Measurements from ENCODE around the gene C4orf51.

C4orf51 gene

DNA sequence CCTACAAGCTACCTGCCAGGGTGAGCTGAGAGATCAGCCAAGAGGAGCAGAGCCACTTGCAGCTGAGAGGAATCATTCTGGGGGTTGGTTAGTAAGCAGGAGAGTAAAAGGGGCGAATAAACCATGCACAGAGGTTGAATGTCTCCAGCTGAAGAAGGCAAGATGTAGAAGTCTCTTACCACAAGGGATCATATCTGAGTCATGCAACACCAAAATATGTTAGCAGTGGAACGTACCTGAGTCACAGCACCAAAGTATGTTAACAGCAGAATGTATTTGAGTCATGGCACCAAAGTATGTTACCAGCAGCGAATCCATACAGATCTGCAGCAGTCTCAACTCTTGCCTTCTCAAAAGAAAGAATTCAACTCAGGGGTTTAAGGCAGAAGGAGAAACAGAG lies 29.9 kb downstream of the C4orf51 start:
- DNase-seq (ENCODE audit: low spot score) = peak; percentile 82

DNA sequence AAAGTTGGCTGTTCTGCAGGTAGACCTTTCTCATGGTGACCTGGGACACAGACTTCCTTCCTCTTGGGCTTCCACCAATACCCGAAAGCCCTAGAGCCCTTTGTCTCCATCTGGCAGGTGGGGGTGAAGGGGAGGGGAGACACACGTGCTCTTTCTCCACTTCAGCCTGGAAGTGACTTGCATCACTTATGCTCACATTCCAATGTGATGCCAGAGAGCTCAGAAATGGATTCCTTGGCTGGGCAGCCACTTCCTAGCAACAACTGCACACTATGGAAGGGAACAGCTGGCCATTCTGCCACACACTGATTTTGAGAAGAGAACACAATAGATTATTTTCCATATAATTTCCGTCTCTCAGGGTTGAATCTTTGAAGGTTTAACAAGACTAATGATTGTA lies 36.3 kb downstream of the C4orf51 start:
- DNase-seq (ENCODE audit: low spot score) = no peak

GRCh38 chr4:145716661-145717200 lies 36.8 kb downstream of the C4orf51 start:
- no peak for DNase-seq (ENCODE audit: low spot score)

- no peak for DNase-seq (ENCODE audit: low spot score)
Observed at GRCh38 chr4:145719752-145720624, 40.0 kb downstream of the C4orf51 start.

- DNase-seq (ENCODE audit: low spot score) = no peak
Observed at GRCh38 chr4:145720656-145721055, 40.7 kb downstream of the C4orf51 start.

DNA sequence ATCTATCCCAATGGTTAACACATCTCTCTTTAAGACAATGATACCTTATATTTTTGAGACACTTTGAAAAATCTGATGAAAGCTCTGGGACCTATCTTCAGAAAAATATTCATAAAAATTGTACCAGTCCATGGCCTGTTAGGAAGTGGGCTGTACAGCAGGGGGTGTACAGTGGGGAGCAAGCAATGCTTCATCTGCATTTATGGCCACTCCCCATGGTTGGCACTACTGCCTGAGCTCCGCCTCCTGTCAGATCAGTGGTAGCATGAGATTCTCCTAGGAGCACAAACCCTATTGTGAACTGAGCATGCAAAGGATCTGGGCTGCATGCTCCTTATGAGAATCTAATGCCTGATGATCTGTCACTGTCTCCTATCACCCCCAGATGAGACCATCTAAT lies 42.6 kb downstream of the C4orf51 start:
- DNase-seq (ENCODE audit: low spot score) = peak; percentile 47

- no peak for DNase-seq (ENCODE audit: low spot score)
Observed at GRCh38 chr4:145723336-145723735, 43.4 kb downstream of the C4orf51 start.

DNA sequence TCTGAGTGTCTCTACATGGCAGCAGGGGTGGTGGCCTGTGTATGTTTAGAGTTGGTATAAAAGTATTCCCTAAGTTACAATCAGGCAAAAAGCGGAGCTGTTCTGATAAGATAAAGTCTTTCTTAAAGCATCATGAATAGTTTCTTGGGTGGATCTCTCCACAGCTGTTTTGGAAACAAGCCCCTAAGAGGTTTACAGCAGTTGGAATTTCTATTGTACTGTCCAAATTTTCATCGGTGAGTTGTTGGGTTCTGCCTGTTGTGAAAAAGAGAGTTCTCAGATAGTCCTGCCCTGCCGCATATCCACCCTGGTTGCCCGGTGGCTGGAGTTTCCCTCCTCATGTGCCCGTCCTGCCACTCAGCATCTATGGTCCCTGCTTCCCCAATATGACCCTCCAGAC lies 50.1 kb downstream of the C4orf51 start:
- no peak for DNase-seq (ENCODE audit: low spot score)

- no peak for DNase-seq (ENCODE audit: low spot score)
Observed at GRCh38 chr4:145731028-145731427, 51.1 kb downstream of the C4orf51 start.

- DNase-seq (ENCODE audit: low spot score) = no peak
Observed at GRCh38 chr4:145732001-145732815, 52.3 kb downstream of the C4orf51 start.

GRCh38 chr4:145732895-145733880 lies 53.2 kb downstream of the C4orf51 start:
- DNase-seq (ENCODE audit: low spot score) = peak; percentile 93

DNA sequence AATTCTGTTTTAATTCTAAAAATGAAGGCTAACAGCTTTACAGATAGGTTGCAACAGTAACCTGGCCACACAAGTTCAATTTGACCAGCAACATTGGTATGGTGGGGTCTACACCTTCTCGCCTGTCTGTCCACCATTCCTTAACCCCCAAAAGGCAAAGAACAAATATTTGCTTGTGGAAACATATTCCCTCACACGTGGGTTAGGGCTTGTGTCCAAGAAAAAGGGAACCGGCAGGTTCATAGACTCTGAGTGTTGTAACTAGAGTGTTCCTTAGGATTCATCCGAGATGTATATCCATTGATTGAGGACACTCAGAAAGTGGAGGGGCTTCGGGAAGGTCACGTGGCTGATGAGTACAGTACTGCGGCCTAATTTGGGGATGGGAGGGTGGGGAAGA lies 54.1 kb downstream of the C4orf51 start:
- no peak for DNase-seq (ENCODE audit: low spot score)

DNA sequence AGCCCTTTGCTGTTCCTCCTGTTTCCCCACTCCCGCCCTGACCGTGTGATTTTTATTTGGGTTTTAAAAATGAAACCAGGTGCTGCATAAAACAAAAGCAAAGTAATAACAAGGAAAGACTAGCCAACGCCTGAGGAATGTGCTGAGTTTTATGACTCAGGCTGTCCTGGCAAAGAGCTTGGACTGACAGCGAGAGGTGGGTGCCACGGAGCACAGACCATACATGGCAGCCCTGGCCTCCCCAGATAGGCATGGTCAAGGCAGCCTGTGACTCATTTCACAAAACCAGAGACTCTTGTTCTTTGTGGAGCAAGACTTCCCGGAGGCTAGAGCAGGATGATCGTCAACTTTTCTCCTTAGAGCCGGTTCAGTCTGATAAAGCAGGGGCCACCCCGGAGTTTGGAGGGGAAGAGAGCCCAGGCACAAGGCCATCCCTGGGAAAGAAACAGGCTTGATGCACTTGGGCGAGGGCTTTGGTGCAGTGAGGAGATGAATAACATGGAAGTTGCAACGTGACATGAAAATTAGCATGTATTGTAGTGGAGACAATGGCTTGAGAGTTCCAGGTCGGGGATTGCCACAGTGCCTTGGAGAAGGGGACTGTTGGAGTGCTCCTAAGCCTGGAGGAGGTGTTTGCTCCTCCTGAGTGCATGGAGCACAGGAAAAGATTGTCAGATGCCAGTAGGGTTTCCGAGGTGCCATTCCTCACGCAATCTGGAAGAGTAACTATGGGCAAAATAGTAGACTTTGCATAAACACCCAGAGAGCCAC lies 54.8 kb downstream of the C4orf51 start:
- DNase-seq (ENCODE audit: low spot score) = peak; percentile 94

- DNase-seq (ENCODE audit: low spot score) = peak; percentile 90
Observed at GRCh38 chr4:145735347-145735675, 55.4 kb downstream of the C4orf51 start.

GRCh38 chr4:145735827-145736226 lies 55.9 kb downstream of the C4orf51 start:
- DNase-seq (ENCODE audit: low spot score) = no peak

- DNase-seq (ENCODE audit: low spot score) = no peak
Observed at GRCh38 chr4:145736241-145736831, 56.4 kb downstream of the C4orf51 start.

GRCh38 chr4:145739845-145740244 lies 59.9 kb downstream of the C4orf51 start:
- DNase-seq (ENCODE audit: low spot score) = no peak

- no peak for DNase-seq (ENCODE audit: low spot score)
Observed at GRCh38 chr4:145740806-145741205, 60.9 kb downstream of the C4orf51 start.

GRCh38 chr4:145743641-145744040 lies 63.7 kb downstream of the C4orf51 start:
- no peak for DNase-seq (ENCODE audit: low spot score)

DNA sequence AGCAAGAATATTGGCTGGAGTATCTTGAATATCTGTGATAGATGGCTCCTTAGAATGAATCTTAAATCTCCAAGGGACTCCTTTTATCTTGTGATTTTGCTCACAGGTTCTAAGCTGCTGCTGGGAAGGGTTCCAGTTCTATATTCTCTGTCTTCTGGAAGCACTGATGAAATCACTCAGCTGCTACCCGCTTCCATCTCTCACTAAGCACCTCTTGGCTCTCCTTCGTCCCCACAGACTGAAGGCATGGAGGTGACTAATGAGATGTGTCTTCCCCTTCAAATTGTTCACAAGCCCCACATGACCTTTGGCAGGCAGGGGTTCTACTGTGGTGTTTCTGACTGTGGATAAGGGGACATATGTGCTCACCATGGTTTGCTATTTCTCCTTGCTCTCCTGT lies 75.9 kb downstream of the C4orf51 start:
- DNase-seq (ENCODE audit: low spot score) = no peak

DNA sequence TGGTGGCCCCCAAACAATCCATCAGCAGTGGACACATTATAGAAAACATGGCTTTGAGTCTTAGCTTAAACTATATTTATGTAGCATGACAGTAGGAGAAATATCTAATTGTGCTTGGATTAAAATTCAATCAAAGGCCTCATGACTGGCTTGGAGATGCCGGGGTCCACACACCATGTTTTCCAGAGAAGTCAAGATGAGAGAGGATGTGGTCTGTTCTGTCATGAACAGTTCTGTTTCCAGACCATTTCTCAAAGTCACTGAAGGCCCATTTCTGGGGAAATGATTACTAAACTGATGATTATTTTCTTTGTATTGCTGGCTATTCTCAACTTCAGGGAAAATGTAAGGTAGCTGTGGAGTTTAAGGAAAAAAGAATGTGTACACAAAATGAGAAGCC lies 76.3 kb downstream of the C4orf51 start:
- no peak for DNase-seq (ENCODE audit: low spot score)

All from RKO (cell line).